SK-N-SH treated with all-trans-retinoic acid at 6 μM for 48 hours (cell line): ENCODE data around the gene SNRNP25.
"Not testable (repeated sequence)": the region's sequence is repeated elsewhere in the genome, so short reads cannot be mapped to it uniquely, and the experiment has no call there.

Source experiments
- PATZ1 ChIP-seq: fragments of 250-450 bp; sonication (Bioruptor Pico); IDR thresholded peaks from 2 replicates; pipeline ENCODE4 v1.8.0; 2020; ENCODE audit warnings: mild to moderate bottlenecking, moderate library complexity, borderline replicate concordance
- SNAI2 ChIP-seq: fragments of 250-450 bp; sonication (Bioruptor Pico); IDR thresholded peaks from 2 replicates; pipeline ENCODE4 v1.5.0; 2020; ENCODE audit warnings: mild to moderate bottlenecking, moderate library complexity
- ZFP3 ChIP-seq: fragments of 250-450 bp; sonication (Bioruptor Pico); IDR thresholded peaks from 2 replicates; pipeline ENCODE4 v1.5.0; 2020; ENCODE audit warnings: mild to moderate bottlenecking, moderate library complexity

- TF ChIP-seq SNAI2; PATZ1 (CRISPR knock-in tag); ZFP3 (CRISPR knock-in tag): not testable (repeated sequence)
Measured at GRCh38 chr16:10772-11171, 42.9 kb upstream of the SNRNP25 start.
